Hepatic stellate cell (primary cell): ENCODE data around the gene S1PR2.

Experiments
- DNase-seq: peaks from one replicate; pipeline ENCODE4 v3.0.0; 2011; ENCODE audit warnings: low spot score

S1PR2 gene

GRCh38 chr19:10230861-10231611 is at the start of gene S1PR2:
S1PR2 (minus strand) TSS chr19:10231331; CDS start chr19:10224905, 6,426 bp downstream.
- peak; percentile 90 for DNase-seq

GRCh38 chr19:10279737-10280442 is 48.8 kb upstream of the S1PR2 start:
- DNase-seq = no peak

- no peak for DNase-seq
Measured at GRCh38 chr19:10278935-10279334, 47.8 kb upstream of the S1PR2 start.

GRCh38 chr19:10277795-10278589 is 46.9 kb upstream of the S1PR2 start:
- no peak for DNase-seq

- no peak for DNase-seq
Measured at GRCh38 chr19:10274589-10274988, 43.5 kb upstream of the S1PR2 start.

GRCh38 chr19:10271543-10272086 is 40.5 kb upstream of the S1PR2 start:
- DNase-seq = peak; percentile 23

GRCh38 chr19:10270616-10271394 is 39.7 kb upstream of the S1PR2 start, which contains the start of gene ICAM1:
ICAM1 (plus strand) TSS chr19:10271120; CDS start chr19:10271160, 40 bp downstream.
- peak; percentile 55 for DNase-seq

GRCh38 chr19:10270180-10270615 is 39.1 kb upstream of the S1PR2 start:
- peak; percentile 36 for DNase-seq

- peak; percentile 83 for DNase-seq
Measured at GRCh38 chr19:10269333-10270179, 38.4 kb upstream of the S1PR2 start.

GRCh38 chr19:10268071-10268470 is 36.9 kb upstream of the S1PR2 start:
- no peak for DNase-seq

GRCh38 chr19:10266706-10267105 is 35.6 kb upstream of the S1PR2 start:
- no peak for DNase-seq

GRCh38 chr19:10262771-10263170 is 31.6 kb upstream of the S1PR2 start:
- DNase-seq = no peak

- DNase-seq = no peak
Measured at GRCh38 chr19:10260141-10260584, 29.0 kb upstream of the S1PR2 start.

- peak; percentile 61 for DNase-seq
Measured at GRCh38 chr19:10259162-10259905, 28.2 kb upstream of the S1PR2 start.

- no peak for DNase-seq
Measured at GRCh38 chr19:10258080-10258710, 27.1 kb upstream of the S1PR2 start.

GRCh38 chr19:10256970-10257615 is 26.0 kb upstream of the S1PR2 start:
- no peak for DNase-seq

- DNase-seq = no peak
Measured at GRCh38 chr19:10256551-10256950, 25.4 kb upstream of the S1PR2 start.

- no peak for DNase-seq
Measured at GRCh38 chr19:10255358-10255757, 24.2 kb upstream of the S1PR2 start.

GRCh38 chr19:10254244-10254643 is 23.1 kb upstream of the S1PR2 start:
- no peak for DNase-seq
